ENCODE measurements around the gene PI4K2A.

Gene PI4K2A

GRCh38 chr10:97708167-97708566 is 67.7 kb downstream of the PI4K2A start:
- DNase-seq = no peak

- peak; percentile 86 for DNase-seq
Measured at GRCh38 chr10:97708976-97709946, 68.8 kb downstream of the PI4K2A start.

GRCh38 chr10:97711640-97712572 is 71.4 kb downstream of the PI4K2A start:
- DNase-seq = no peak

GRCh38 chr10:97713339-97713825 is 72.9 kb downstream of the PI4K2A start, which contains the start of gene MARVELD1:
Gene MARVELD1 (plus strand): TSS chr10:97713730. CDS start chr10:97713877, 147 bp downstream.
- peak; percentile 92 for DNase-seq

- DNase-seq = peak; percentile 77
Measured at GRCh38 chr10:97713826-97714400, 73.4 kb downstream of the PI4K2A start.

- DNase-seq = peak; percentile 84
Measured at GRCh38 chr10:97714401-97715258, 74.2 kb downstream of the PI4K2A start.

GRCh38 chr10:97715259-97715874 is 74.9 kb downstream of the PI4K2A start:
- DNase-seq = no peak

GRCh38 chr10:97717627-97718026 is 77.2 kb downstream of the PI4K2A start:
- DNase-seq = no peak

GRCh38 chr10:97718178-97718577 is 77.7 kb downstream of the PI4K2A start:
- DNase-seq = no peak

- no peak for DNase-seq
Measured at GRCh38 chr10:97718659-97719142, 78.2 kb downstream of the PI4K2A start.

GRCh38 chr10:97719602-97720001 is 79.1 kb downstream of the PI4K2A start:
- no peak for DNase-seq

- no peak for DNase-seq
Measured at GRCh38 chr10:97721871-97722780, 81.7 kb downstream of the PI4K2A start.

GRCh38 chr10:97723001-97723400 is 82.5 kb downstream of the PI4K2A start:
- no peak for DNase-seq

GRCh38 chr10:97724341-97724941 is 84.0 kb downstream of the PI4K2A start:
- DNase-seq = peak; percentile 51
